Measurements from ENCODE around the gene GATAD2B. TPM values are rescaled to one million over a fixed set of nuclear protein-coding genes. Genes with fewer than 3 reads are reported as not detected.

Gene GATAD2B
- total RNA-seq, 1 donor from 2014 or later = 48.4 TPM

GRCh38 chr1:153941826-153942725 is 19.3 kb upstream of the GATAD2B start:
- no peaks in the 10 kb centered on the region for H3K9me3 ChIP-seq (ENCODE audit: insufficient read depth, low read depth, low read length)
- Mint-ChIP-seq H3K4me3 (ENCODE audit: unreplicated experiment) (no peak overlapping the region), H3K27me3 (ENCODE audit: low read depth, unreplicated experiment) (no peaks in the 10 kb centered on the region), H3K4me1 (ENCODE audit: low read depth, unreplicated experiment) (peaks cover 5% of the 10 kb centered on the region), H3K9me3 (ENCODE audit: unreplicated experiment) (no peaks in the 10 kb centered on the region), H3K36me3 (ENCODE audit: low read depth, unreplicated experiment) (peaks cover 18% of the 10 kb centered on the region), H3K27ac (ENCODE audit: unreplicated experiment) (no peak overlapping the region)
- peaks cover 26% of the 10 kb centered on the region for H3K79me2 ChIP-seq (ENCODE audit: insufficient read depth, low read length)
- no peaks in the 10 kb centered on the region for H3K27me3 ChIP-seq (ENCODE audit: insufficient read depth, low read length)
- no peak overlapping the region for H3K27ac ChIP-seq (ENCODE audit: low read depth, low read length)
- FAIRE-seq (no peak), DNase-seq (ENCODE audit: low read depth) (no peak)
- H2AFZ ChIP-seq (ENCODE audit: low read depth, low read length) = no peak overlapping the region
- H3K4me1 ChIP-seq (ENCODE audit: insufficient read depth, low read length) = peaks cover 9% of the 10 kb centered on the region
- no peak overlapping the region for H3K9ac ChIP-seq (ENCODE audit: low read length)
- H3K36me3 ChIP-seq (ENCODE audit: insufficient read depth, low read length) = peaks cover 6% of the 10 kb centered on the region
- H3K4me2 ChIP-seq (ENCODE audit: low read length) = no peak overlapping the region
- H4K20me1 ChIP-seq (ENCODE audit: insufficient read depth, low read length) = no peaks in the 10 kb centered on the region
- H3K4me3 ChIP-seq (ENCODE audit: insufficient read depth, low read depth, low read length) = no peak overlapping the region
- TF ChIP-seq, protein P1, sequence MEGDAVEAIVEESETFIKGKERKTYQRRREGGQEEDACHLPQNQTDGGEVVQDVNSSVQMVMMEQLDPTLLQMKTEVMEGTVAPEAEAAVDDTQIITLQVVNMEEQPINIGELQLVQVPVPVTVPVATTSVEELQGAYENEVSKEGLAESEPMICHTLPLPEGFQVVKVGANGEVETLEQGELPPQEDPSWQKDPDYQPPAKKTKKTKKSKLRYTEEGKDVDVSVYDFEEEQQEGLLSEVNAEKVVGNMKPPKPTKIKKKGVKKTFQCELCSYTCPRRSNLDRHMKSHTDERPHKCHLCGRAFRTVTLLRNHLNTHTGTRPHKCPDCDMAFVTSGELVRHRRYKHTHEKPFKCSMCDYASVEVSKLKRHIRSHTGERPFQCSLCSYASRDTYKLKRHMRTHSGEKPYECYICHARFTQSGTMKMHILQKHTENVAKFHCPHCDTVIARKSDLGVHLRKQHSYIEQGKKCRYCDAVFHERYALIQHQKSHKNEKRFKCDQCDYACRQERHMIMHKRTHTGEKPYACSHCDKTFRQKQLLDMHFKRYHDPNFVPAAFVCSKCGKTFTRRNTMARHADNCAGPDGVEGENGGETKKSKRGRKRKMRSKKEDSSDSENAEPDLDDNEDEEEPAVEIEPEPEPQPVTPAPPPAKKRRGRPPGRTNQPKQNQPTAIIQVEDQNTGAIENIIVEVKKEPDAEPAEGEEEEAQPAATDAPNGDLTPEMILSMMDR (IDR thresholded peaks at IDR 0.05; ENCODE audit: insufficient read depth, low read depth, low read length) = no peak
- TF ChIP-seq EZH2 (IDR thresholded peaks at IDR 0.05; ENCODE audit: insufficient read depth, low read length) = no peak

DNA sequence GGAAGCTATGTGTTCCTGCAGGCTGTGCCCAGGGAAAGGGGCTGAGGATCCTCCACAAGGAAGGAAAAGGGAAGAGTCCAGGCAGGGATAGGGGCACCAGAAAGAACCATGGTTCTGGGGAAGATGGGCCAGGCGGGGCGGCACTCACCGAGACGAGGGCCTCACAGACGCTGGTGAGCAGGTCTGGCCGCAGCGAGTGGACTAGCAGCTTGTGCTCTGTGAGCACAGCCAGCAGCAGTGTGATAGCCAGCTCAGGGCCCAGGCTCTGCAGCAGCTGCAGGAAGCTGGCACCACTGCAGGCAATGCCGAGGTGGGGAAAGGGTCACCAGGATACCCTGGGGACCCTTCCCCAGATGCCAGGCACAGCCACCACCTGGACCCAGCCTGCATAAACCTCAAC is 18.0 kb upstream of the GATAD2B start:
- Histone ChIP-seq H3K4me1 (ENCODE audit: insufficient read depth, low read length) (peaks cover 9% of the 10 kb centered on the region), H3K4me3 (ENCODE audit: insufficient read depth, low read depth, low read length) (no peak overlapping the region), H3K9ac (ENCODE audit: low read length) (no peak overlapping the region), H3K36me3 (ENCODE audit: insufficient read depth, low read length) (peaks cover 6% of the 10 kb centered on the region), H3K27ac (ENCODE audit: low read depth, low read length) (no peak overlapping the region), H3K27me3 (ENCODE audit: insufficient read depth, low read length) (no peaks in the 10 kb centered on the region), H3K79me2 (ENCODE audit: insufficient read depth, low read length) (peaks cover 23% of the 10 kb centered on the region), H2AFZ (ENCODE audit: low read depth, low read length) (no peak overlapping the region), H3K4me2 (ENCODE audit: low read length) (no peak overlapping the region), H3K9me3 (ENCODE audit: insufficient read depth, low read depth, low read length) (no peaks in the 10 kb centered on the region), H4K20me1 (ENCODE audit: insufficient read depth, low read length) (no peaks in the 10 kb centered on the region)
- H3K4me1 Mint-ChIP-seq (ENCODE audit: low read depth, unreplicated experiment) = peaks cover 4% of the 10 kb centered on the region
- no peak overlapping the region for H3K4me3 Mint-ChIP-seq (ENCODE audit: unreplicated experiment)
- TF ChIP-seq EZH2 (IDR thresholded peaks at IDR 0.05; ENCODE audit: insufficient read depth, low read length) = no peak
- TF ChIP-seq, protein P1 (IDR thresholded peaks at IDR 0.05; ENCODE audit: insufficient read depth, low read depth, low read length) = no peak
- no peaks in the 10 kb centered on the region for H3K9me3 Mint-ChIP-seq (ENCODE audit: unreplicated experiment)
- peaks cover 30% of the 10 kb centered on the region for H3K36me3 Mint-ChIP-seq (ENCODE audit: low read depth, unreplicated experiment)
- no peak overlapping the region for H3K27ac Mint-ChIP-seq (ENCODE audit: unreplicated experiment)
- no peak for DNase-seq (ENCODE audit: low read depth)
- H3K27me3 Mint-ChIP-seq (ENCODE audit: low read depth, unreplicated experiment) = no peaks in the 10 kb centered on the region
- FAIRE-seq = no peak

DNA sequence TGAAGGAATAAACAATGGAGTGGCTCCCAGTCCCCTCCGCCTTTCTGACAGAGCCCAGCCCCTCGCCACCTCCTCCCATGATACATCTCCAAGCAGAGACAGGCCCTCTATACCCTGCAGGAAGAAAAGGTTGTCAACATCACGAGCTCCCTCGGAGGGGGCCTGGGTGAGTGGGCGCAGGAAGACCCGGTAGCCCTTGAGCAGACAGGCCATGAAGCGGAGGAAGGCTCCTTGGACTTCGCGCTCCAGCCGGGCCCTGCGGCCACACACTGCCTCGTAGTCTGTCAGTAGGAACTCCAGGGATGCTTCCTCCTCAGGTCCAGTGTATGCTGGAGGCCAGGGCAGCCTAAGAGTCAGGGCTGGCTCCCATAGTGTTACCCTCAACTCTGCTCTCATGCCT is 16.7 kb upstream of the GATAD2B start:
- Histone ChIP-seq H3K27me3 (ENCODE audit: insufficient read depth, low read length) (no peaks in the 10 kb centered on the region), H3K4me3 (ENCODE audit: insufficient read depth, low read depth, low read length) (no peak overlapping the region), H3K4me2 (ENCODE audit: low read length) (no peak overlapping the region), H3K4me1 (ENCODE audit: insufficient read depth, low read length) (no peaks in the 10 kb centered on the region), H4K20me1 (ENCODE audit: insufficient read depth, low read length) (no peaks in the 10 kb centered on the region), H3K79me2 (ENCODE audit: insufficient read depth, low read length) (peaks cover 10% of the 10 kb centered on the region), H3K36me3 (ENCODE audit: insufficient read depth, low read length) (peaks cover 7% of the 10 kb centered on the region), H3K9me3 (ENCODE audit: insufficient read depth, low read depth, low read length) (no peaks in the 10 kb centered on the region), H3K27ac (ENCODE audit: low read depth, low read length) (no peak overlapping the region), H2AFZ (ENCODE audit: low read depth, low read length) (no peak overlapping the region), H3K9ac (ENCODE audit: low read length) (no peak overlapping the region)
- DNase-seq (ENCODE audit: low read depth) = no peak
- no peaks in the 10 kb centered on the region for H3K4me1 Mint-ChIP-seq (ENCODE audit: low read depth, unreplicated experiment)
- no peak overlapping the region for H3K4me3 Mint-ChIP-seq (ENCODE audit: unreplicated experiment)
- no peak for TF ChIP-seq EZH2 (IDR thresholded peaks at IDR 0.05; ENCODE audit: insufficient read depth, low read length)
- TF ChIP-seq, protein P1 (IDR thresholded peaks at IDR 0.05; ENCODE audit: insufficient read depth, low read depth, low read length) = no peak
- no peak overlapping the region for H3K27ac Mint-ChIP-seq (ENCODE audit: unreplicated experiment)
- peaks cover 34% of the 10 kb centered on the region for H3K36me3 Mint-ChIP-seq (ENCODE audit: low read depth, unreplicated experiment)
- H3K27me3 Mint-ChIP-seq (ENCODE audit: low read depth, unreplicated experiment) = no peaks in the 10 kb centered on the region
- FAIRE-seq = no peak
- no peaks in the 10 kb centered on the region for H3K9me3 Mint-ChIP-seq (ENCODE audit: unreplicated experiment)

Measured in astrocyte (in vitro differentiated cells and primary cell).